Keratinocyte (primary cell): ENCODE data around the gene MGME1.

Source experiments
- CTCF ChIP-seq, 3 experiments: IDR thresholded peaks in 1 of 3; conservative IDR thresholded peaks in 1 of 3; optimal IDR thresholded peaks in 1 of 3; 2 replicates in 2 of 3; 3 replicates in 1 of 3; pipeline versions ENCODE3 to v1.5.1; 2011; ENCODE audit warnings: low read length in 3 of 3, mild to moderate bottlenecking in 3 of 3, moderate library complexity in 2 of 3, control low read depth in 1 of 3, inconsistent platforms in 1 of 3; ENCODE audit not compliant: insufficient read depth in 2 of 3; ENCODE audit errors: extremely low read depth in 1 of 3
- EZH2 ChIP-seq: IDR thresholded peaks from one replicate; pipeline ENCODE4 v1.6.1; 2012; ENCODE audit warnings: inconsistent platforms, mild to moderate bottlenecking, low read length, moderate library complexity

- TF ChIP-seq EZH2 (no peak), CTCF (optimal IDR thresholded peaks at IDR 0.05 in 1 of 3, IDR thresholded peaks at IDR 0.05 in 1 of 3, conservative IDR thresholded peaks at IDR 0.05 in 1 of 3; ENCODE audit: extremely low read depth in 1 of 3, insufficient read depth in 2 of 3, low read length in 3 of 3) (no peak)
These were observed 34.5 kb upstream of the MGME1 start for GRCh38 chr20:17934141-17934862.
